SKM-1 (cell line): Measurements from ENCODE around the gene KRTAP10-5.
"Not testable (repeated sequence)": the region's sequence is repeated elsewhere in the genome, so short reads cannot be mapped to it uniquely, and the experiment has no call there.

Experiments used
- DNase-seq: peaks from one replicate; lab custom pipeline; 2025; ENCODE audit not compliant: unreplicated experiment; lab: John Stamatoyannopoulos, UW

Gene KRTAP10-5

DNA sequence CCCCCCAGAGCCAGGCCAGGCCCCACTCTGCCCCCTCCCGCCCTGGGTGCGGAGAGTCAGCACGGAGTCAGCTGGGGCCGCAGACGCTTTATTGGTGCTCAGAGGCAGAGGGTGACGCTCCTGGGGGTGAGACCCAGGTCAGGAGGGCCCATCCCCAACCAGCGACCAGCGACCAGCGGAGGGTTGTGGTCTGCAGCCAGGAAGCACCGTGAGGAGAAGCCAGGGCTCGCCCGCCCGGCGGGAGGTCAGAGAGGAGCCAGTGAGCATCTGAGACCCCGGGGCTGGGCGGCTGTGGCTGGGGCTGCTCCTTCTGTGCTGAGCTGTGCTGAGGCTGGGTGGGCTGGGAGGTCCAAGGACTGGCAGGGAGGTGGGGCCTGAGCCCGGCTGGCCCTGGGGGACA, 30.1 kb downstream of the KRTAP10-5 start:
- not testable (repeated sequence) for DNase-seq

DNA sequence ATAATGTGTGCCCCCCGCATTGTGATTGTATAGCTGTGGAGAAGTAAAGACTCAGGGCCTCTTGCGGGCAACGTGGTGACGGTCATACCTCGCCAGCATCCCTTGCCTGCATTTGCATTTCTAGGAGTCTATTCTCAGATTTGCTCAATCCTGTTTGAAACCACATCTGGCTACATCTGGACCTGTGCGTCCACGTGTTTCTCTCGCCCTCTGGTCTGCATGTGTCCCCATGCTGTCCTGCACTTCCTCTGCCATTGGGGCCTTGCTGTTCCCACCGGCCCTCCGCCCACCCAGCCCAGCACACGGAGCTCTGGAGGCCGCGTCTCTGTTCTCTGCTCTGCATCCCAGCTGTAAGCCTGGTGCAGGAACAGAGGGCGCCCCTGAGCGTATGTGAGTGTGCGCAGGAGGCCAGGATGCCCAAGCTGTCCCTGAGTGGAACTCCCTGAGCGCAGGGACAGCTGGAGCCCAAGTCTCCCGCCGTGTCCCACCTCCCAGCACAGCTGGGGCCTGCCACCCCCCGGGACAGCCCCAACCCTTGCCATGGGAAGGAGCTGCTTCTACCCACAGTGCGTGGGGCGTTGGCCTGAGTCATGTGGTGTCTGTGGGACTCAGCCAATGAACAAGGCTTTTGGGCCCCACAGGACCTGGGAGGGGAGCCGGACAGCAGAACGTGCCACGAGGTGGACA, 30.7 kb downstream of the KRTAP10-5 start:
- DNase-seq = no peak

DNA sequence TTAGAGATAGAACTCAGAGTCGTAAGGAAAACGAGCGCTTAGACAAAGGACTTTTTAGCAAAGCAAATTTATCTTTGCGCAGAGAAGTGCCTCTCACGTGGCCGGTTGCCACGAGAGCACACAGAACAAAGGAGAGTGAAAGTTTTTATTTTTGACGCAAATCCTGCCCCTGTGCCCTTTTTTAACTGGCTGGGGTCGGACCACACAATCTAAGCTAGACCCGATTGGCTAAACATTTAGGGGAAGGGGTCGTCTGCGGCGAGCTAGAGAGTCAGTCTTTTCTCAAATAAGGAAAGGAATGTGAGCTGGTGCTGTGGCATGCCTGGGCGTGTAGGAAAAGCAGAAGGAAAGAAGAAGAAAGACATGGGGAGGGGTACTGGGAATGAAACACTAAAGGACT, 31.5 kb downstream of the KRTAP10-5 start:
- no peak for DNase-seq

DNA sequence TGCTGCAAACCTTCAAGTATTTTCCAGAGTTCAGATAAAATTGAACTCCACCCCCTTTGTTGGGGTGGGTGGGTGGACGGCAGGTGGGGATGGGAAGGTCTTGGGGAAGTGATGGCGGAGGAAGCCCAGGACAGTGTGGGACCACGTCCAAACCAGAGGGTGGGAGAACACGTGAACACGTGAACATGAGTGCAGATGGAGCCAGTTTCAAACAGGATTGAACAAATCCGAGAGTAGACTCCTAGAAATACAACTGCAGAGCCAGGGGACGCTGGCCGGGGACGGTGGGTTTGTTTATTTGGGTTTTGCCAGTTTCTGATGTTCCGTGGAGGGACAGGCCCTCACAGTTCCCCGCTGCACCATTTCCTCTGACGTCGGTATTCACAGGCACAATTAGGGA, 32.0 kb downstream of the KRTAP10-5 start:
- DNase-seq = no peak

DNA sequence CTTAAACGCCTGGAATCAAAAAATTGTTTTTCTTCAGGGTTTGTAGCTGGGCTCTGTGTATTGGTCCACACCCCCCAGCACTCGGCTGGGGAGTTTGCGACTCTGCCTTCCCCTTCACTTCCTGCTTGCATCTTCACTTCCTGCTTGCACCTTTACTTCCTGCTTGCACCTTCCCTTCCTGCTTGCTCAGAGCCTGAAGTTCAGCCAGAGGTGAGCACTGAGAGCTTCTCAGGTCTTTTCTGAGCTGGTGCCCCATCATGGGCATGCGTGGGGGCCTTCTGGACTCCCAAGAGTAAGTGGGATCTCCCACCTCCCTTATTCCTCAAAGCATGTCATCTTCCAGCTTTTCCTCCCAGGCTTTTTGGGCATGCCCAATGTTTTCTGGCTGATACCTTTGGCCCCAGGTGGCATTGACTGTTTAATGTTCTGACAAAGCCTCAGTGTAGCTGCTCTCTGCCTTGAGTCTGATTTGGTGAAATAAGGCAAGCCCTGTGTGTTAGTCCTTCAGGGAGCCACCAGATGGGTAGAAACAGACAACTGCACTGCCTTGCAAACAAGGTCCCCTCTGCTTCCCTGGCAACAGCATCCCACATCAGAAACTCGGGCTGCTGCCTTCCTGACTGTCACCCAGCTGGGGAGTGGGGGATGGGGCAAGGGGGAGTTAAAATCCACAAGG, 32.6 kb downstream of the KRTAP10-5 start:
- DNase-seq = no peak

DNA sequence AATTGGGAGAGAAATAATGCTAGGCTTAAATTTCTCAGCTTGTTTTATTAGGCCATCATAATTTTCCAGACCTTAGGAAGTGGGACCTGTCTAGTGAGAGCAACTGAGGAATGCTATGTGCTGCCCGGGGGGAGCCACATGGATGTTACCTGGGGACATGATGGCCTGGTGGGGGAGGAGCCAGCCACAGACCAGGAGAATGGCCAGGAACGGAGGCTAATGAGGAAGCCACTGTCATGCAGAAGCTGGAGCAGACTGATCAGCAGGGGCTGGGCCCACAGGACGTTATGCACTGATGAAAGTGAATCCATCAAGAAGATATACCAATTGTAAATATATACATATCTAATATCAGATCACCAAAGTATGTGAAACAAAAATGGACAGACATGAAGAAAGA, 35.8 kb downstream of the KRTAP10-5 start:
- DNase-seq = no peak

DNA sequence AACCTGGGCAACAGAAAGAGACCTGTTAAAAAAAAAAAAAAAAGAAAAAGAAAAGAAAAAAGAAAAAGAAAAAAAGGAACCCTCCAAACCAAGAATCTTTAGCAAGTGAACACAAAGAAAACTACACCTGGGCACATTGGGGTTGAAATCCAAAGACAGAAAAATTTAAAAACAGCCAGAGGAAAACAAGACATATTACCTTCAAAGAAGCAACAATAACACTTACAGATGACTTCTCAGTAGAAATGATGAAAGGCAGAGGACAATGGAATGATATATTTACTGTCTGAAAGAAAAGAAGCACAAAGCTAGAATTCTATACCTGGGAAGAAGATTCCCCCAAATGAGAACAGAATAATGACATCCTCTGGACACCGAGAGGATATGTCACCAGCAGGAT, 37.7 kb downstream of the KRTAP10-5 start:
- DNase-seq = no peak

DNA sequence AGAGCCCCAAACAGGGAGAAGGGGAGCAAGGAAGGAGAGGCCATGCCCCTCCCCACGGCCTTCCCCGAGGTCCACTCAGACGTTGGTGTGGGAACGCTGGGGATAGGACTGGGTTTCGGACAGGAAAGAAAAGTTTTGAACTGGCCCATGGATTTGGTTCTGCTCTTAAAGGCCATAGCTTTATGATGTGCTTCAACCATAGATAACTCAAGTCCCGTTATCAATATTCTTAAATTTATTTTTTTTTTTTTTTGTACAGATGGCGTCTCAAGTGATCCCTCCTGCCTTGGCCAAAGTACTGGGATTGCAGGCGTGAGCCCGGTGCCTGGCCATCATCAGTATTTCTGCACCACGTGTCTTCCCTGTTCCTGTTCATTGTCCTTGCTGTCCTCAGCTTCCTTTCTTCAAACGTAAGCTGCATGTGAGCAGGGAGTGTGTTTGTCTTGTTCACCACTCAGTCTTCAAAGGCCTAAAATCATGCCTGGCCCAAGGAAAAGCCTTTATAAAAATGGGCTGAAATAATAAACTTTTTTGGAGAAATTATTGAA, 39.6 kb downstream of the KRTAP10-5 start:
- no peak for DNase-seq

DNA sequence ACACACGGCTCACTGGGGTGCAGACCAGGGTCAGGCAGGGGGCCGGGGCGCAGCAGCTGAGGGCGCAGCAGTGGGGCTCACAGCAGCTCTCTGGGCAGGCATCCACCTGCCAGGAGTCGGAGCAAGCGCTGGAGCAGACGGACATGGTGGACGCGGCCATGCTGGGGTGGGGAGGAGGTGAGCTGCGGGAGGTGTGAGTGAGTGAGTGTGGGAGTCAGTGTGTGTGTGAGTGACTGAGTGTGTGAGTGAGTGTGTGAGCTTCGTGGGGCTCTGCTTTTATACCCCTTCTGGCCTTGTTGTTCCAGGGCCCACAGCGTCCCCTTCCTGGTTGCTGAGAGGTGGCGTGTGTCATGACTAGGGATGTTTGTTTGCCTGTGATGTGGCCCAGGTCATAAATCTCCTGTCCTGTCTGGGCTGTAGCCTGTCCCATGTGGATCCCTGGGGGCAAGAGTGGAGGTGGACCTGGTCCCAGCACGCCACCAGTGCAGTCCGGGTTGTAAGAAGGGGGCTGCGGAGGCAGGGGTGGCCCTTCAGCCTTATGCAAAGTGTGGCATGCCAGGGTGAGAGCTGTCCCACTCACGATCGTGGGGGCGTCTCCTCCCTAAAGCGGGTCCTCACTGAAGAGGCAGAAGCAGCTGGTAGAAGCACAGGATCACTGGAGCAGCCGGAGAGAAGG, 40.3 kb downstream of the KRTAP10-5 start, which contains the start of gene KRTAP10-1:
Gene KRTAP10-1 (minus strand): TSS at position 205 of the 676 bp plus-strand sequence. CDS start 45 bp downstream, at position 160.
- no peak for DNase-seq

DNA sequence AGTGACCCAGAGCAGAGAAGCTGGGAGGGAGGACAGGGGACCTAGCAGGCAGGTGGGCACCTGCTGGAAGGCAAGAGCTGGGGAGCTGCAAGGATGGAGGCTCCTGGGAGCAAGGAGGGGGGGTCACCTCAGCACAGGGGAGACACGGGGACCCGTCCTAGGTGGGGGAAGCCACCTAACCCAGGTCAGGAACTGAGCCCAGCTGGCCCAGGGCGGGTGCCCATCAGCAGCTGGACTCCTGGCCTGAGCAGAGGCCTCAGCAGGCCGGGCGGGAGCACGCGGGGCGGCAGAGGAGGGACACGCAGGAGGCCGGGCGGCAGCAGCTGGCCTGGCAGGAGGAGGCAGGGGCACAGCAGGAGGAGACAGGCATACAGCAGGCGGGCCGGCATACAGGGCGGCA, 41.4 kb downstream of the KRTAP10-5 start:
- no peak for DNase-seq

DNA sequence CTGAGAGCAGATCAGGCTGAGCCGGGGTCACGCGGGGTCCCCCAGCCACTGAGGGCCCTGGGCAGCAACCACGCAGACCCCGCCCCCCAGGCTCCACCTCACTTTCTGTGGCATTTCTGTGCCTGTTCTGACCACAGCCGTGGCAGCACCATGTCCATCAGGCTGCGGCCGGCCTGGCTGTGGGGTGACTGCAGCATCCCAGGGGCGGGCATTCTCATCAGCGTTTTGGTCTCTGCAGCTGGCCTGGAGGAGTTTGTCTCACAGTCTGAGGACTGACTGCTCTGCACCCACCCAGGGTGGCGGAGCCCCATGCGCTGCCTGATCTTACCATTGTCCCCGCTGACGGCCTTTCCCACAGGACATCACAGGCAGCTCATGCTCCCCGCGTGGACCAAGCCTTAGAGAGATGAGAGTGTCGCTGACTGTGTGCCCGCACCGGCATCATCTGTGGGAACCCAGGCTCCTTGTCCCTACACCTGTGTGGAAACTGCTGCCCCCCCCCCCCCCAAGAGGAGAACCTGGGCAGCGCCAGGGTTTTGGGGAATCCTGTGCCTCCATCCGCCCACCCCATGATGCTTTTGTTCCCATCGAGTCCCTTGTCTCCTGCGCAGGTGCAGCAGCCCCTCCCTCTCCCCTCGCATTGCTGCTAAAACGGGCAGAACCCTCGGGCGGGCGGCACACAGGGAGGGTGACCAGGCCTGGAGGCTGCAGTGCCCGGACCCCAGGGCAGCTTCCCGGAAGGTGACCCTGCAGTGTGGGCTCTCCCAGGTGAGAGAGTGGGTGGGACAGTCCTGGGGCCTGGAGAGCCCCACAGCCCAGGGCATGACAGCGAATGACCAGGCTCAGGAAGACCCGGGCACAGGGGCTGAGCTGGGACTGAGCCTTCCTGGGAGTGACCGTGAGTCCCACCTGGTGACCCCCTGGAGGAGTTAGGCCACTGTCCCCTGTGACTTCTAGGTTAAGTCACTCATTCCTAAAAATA, 42.2 kb downstream of the KRTAP10-5 start:
- DNase-seq = no peak

DNA sequence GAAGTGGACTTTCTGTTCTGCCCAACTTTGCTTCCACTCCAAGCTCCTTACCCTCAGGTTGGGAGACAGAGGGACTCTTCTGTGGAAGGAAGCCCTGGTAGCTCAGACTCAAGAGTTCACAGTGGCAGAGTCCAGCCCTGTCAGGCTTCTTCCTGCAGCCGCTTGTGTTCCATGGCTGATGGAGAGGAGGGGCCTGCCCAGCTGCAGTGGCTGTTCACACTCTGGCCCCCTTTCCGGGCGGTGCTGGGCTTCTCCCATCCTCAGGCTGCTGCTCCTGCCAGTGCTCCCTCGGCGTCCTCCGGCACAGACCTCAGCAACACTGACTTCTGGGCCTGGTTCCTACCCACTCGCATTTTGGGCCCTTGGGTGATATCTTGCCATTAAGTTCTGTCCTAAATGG, 44.4 kb downstream of the KRTAP10-5 start:
- DNase-seq = no peak

DNA sequence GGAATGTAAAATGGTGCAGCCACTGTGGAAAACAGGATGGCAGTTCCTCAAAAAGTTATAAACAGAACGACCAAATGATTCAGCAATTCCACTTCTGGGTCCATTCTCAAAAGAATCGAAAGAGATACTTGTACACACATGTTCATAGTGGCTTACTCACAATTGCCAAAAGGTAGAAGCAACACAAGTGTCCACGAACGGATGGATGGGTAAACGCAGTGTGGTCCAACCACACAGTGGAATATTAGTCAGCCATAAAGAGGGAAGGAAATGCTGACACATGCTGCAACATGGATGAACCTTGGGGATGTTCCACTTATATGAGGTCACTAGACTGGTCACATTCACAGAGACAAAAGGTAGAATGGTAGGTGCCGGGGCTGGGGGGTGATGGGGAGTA, 45.7 kb downstream of the KRTAP10-5 start:
- no peak for DNase-seq

DNA sequence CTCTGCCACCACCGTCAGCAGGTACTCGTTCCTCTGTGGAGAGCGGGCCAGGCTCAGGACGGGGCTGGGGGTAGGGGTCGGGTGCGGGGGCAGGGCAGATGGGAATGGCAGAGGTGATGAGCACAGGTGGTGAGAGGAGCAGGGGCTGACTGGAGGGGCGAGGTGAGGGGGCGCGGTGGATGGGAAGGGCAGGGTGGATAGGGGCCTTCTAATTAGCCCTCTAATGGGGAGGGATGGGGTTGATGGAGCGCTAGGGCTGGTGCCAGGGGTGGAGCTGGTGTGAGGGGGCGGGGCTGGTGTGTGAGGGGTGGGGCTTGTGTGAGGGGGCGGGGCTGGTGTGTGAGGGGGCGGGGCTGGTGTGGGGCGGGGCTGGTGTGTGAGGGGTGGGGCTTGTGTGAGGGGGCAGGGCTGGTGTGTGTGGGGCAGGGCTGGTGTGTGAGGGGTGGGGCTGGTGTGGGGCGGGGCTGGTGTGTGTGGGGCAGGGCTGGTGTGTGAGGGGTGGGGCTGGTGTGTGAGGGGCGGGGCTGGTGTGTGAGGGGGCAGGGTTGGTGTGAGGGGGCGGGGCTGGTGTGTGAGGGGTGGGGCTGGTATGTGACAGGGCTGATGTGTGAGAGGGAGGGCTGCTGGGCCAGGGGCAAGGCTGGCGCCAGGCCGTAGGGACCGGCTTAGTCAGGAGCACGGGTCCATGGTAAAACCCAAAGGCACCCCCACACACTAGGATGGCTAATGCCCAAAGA, 46.3 kb downstream of the KRTAP10-5 start:
- no peak for DNase-seq

DNA sequence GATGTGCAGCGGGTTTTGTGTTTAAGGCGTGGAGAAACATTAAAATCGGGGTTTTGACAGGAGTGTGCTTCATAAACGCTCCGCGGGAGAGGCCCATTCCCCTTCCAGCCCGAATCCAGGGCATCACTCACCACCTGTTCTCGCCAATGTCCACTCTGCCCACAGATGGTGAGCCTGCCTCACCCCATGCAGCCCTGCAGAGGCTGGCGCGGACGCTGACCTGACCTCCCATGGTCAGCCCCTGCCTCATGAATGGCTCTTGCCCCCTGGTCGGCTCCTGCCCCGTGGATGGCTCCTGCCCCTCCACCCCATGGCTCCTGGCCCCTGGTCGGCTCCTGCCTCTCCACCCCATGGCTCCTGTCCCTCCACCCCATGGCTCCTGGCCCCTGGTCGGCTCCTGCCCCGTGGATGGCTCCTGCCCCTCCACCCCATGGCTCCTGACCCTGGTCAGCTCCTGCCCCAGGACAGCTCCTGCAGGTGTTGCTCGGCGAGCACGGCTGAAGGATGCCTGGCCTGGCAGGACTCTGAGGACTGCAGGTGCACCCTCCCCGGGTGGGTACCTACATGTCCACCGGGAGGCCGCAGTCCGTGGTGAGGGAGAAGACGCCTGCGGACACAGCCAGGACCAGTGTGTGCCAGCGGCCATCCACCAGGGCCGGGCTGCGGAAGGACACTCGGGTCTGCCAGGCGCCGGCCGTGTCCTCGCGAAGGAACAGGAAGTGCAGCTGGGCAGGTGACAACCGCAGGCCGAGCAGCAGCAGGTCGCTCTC, 47.1 kb downstream of the KRTAP10-5 start:
- DNase-seq = no peak

DNA sequence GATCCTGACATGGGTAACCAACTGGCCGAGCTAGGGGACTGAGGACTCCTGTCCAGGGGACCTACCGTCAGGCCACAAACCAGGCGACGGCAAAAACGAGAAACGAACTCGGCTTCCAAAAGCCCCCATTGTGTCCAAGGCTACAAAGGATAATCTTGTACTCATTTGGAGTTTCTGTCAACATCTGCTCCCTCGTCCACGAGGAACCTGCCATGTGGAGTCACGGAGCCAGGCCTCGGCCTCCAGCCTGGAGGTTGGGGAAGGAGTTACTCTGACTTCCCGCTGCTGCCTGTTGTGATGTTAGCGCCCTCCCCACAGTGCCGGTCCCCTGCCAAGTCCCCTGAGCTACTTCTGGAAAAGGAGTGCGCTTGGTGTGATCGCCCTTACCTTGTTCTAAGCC, 47.7 kb downstream of the KRTAP10-5 start:
- DNase-seq = no peak

DNA sequence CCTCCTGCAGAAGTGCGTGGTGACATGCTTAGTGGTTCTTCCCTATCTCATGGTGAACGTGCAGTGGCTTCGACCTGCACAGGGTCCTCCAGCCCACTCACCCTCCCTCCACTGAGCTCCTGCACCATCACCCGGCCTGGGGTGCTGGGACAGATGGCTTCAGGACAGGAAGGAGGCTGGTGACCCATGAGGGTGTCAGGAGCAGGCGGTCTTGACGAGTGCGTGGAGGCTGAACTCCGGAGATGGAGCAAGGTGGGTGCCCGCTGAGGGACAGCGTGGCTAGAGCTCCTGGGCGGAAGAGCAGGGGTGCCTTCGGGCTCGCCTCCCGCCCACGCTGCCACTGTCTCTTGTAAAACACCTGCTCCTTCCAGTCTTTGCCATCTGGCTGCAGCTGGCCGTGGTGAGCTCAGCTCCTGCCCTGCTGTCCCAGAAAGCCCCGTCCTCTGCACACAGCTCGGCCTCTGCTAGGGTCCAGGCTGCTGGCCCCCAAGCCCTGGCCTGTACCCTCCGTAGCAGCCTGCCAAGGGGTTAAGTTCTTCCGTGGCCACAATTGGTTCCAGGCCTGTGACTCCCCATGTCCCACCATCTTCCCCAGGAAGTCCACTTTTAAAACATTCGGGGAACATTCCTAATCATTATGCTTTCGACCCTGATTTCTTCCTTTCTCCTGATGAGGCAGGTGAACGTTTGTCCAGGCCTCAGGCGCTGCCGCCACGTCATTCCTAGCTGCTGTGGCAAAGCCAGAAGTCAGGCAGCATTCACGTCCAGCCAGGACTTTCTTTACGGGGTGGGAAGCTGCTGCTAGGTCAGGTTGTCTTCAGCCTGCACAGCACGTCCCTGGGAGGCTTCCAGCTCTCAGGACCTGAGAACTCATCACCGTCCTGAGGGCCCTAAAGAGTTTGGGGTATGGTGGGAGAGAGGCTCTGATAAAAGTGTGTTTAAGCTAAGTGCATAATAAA, 48.5 kb downstream of the KRTAP10-5 start:
- no peak for DNase-seq
